HG03039 (cell line): ENCODE data around the gene XAB2.
"Not testable (repeated sequence)": the region's sequence is repeated elsewhere in the genome, so short reads cannot be mapped to it uniquely, and the experiment has no call there.

Source experiments
- ATAC-seq: cut with Tn5 transposase; IDR thresholded peaks from one replicate; pipeline ENCODE4 v1.9.1; 2021; ENCODE audit warnings: mild to moderate bottlenecking, moderate library complexity; ENCODE audit not compliant: unreplicated experiment

Gene XAB2

GRCh38 chr19:7582446-7582845 lies 46.9 kb downstream of the XAB2 start:
- no peak for ATAC-seq

- no peak for ATAC-seq
Observed at GRCh38 chr19:7579182-7579581, 50.2 kb downstream of the XAB2 start.

DNA sequence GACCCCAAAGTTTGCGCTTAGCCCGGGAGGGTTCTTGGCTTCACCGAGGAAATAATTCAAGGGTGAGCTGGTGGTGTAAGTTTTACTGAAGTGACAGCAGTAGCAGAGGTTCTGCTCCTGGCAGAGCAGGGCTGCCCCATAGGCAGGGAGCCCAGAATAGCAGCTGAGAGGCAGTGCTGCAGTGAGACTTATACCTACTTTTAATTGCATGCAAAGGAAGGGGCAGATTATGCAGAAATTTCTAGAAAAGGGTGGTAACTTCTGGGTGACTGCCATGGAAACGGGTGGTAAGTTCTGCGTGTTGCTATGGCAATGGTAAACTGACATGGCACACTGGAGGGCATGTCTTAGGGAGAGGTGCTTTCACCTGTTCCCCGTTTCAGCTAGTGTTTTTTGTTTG lies 51.2 kb downstream of the XAB2 start:
- no peak for ATAC-seq

DNA sequence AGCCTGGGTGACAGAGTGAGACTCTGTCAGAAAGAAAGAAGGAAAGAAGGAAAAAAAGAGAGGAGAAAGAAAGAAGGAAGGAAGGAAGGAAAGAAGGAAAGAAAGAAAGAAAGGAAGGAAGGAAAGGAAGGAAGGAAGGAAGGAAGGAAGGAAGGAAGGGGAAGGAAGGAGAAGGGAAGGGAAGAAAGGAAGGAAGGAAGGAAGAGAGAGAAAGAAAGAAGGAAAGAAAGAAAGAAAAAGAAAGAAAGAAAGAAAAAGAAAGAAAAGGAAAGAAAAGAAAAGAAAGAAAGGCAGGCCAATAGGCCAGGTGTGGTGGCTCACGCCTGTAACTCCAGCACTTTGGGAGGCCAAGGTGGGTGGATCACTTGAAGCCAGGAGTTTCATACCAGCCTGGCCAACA lies 51.9 kb downstream of the XAB2 start:
- not testable (repeated sequence) for ATAC-seq

DNA sequence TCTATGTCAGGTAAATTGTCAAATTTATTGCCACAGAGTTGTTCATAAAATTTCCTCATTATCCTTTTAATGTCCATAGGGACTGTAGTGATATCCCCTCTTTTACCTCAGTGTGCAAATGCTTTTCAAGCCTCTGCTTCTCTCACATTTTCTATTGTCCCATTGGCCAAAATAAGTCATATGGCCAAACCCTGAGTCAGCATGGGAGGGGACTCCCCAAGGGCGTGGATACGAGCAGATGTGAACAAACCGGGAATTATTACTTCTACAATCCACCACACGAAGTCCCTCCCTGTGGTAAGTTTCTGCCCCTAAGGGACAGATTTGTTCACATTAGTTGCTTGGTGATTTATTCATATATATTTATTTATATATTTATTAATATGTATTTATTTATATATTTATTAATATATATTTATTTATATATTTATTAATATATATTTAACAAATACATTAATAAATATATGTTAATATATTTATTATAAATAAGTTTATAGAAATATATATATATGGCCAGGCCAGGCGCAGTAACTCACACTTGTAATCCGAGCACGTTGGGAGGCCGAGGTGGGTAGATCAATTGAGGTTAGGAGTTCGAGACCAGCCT lies 53.8 kb downstream of the XAB2 start:
- no peak for ATAC-seq

- ATAC-seq: no peak
Observed at GRCh38 chr19:7570761-7571160, 58.6 kb downstream of the XAB2 start.
